Measurements from ENCODE around the gene SIRT1.
A peak's percentile ranks its signal among the peaks of the same experiment; 100 is the strongest.
"Not testable (repeated sequence)": the region's sequence is repeated elsewhere in the genome, so short reads cannot be mapped to it uniquely, and the experiment has no call there.

The SIRT1 gene

DNA sequence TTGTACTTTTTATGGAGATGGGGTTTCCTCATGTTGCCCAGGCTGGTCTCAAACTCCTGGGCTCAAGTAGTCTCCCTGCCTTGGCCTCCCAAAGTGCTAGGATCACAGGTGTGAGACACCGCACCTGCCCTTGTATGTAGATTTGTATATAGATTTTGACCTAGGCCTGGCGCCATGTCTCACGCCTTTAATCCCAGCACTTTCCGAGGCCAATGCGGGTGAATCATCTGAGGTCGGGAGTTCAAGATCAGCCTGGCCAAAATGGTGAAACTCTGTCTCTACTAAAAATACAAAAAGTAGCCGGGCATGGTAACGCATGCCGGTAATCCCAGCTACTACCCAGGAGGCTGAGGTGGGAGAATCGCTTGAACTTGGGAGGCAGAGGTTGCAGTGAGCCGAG is 7.0 kb upstream of the SIRT1 start:
- not testable (repeated sequence) for DNase-seq

DNA sequence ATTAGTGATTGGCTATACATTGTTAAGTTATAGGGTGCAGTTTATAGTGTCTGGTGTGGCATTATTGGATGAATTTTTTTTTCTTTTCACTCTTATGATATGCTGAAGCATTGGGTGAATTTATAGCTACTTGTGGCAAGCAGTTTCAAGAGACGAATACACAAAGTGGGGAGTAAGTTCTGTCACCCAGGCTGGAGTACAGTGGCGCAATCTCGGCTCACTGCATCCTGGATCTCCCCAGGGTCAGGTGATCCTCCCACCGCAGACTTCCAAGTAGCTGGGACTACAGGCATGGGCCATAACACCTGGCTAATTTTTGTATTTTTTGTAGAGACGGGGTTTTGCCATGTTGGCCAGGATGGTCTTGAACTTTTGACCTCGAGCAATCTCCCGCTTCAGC is 6.3 kb upstream of the SIRT1 start:
- no peak for DNase-seq

DNA sequence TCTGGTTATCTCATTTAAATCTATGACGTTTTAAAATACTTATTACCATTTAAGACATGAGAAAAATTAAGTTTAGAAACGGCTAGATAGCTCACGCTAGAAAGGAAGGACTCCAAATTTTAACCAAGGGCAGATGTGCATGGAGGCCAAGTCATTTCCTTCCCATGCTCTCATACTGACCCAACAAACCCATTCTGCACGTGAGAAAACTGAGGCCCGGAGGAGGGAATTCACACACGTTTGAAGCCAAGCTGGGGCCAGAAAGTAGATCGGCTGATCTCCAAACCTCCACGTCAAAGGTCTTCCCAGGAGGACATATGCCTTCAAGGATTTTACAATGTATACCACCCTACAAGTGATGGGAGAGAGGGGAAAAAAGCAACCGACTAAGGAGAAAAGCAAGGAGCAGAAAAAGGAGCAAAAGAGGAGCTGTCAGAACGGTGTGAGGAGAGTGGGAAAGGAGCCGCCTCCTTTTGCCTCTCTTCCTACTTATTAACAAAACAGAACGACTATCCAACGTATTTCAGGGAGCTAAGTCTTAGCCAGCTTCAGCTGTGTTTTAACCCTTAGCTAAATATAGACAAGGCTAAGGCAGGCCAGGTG is 645 bp upstream of the SIRT1 start:
- DNase-seq: no peak

DNA sequence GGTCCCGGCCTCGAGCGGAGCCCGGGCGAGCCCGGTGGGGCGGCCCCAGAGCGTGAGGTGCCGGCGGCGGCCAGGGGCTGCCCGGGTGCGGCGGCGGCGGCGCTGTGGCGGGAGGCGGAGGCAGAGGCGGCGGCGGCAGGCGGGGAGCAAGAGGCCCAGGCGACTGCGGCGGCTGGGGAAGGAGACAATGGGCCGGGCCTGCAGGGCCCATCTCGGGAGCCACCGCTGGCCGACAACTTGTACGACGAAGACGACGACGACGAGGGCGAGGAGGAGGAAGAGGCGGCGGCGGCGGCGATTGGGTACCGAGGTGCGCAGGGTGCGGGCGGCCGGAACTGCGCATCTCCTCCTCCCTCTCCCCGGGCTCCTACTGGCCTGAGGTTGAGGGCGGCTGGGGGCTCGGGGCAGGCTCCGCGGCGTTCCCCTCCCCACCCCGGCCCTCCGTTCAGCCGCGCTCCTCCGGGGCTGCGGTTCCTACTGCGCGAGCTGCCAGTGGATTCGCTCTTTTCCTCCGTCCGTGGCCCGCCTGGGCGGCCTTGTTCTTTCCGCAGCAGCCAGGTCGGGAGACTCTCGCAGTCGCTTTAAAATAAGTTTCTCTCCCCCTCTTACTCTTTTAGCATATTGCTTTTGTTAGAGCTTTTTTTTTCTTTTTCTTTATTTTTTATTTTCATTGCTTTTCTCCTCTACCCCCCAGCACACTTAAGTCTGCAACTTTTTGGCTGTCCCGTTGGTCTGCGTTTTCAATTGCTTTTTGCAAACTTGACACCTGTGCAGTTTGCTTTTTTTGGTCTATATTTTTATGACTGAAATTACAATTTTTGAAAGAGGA is 600 bp downstream of the SIRT1 start:
- peak; percentile 64 for DNase-seq

DNA sequence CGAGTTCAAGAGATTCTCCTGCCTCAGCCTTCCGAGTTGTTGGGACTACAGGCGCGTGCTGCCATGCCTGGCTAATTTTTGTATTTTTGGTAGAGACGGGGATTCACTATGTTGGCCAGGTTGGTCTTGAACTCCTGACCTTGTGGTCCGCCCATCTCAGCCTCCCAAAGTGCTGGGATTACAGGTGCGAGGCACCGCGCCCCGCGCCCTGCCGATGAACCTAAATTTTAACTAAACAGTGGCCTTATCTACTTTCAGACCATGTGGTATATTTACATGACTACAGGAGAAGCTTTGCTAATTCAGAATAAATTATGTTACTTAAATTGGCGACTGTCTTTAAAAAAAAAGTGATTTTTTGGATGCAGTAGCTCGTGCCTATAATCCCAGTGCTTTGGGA is 9.2 kb downstream of the SIRT1 start:
- DNase-seq: no peak

DNA sequence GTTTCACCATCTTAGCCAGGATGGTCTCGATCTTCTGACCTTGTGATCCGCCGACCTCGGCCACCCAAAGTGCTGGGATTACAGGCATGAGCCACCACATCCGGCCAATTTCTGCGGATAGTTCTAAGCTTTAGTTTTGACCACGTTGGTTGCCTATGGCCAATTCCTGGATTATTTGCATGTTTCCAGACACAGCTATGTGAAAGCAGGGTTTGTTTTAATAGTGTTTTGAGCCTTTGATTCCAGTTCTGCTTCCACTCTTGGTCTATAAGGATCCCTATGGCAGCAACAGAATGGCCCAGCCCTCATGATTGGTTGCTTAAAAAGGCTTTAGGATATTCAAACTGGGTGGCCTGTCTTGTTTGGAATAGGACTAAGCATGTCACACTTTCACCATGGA is 19.1 kb downstream of the SIRT1 start:
- no peak for DNase-seq

DNA sequence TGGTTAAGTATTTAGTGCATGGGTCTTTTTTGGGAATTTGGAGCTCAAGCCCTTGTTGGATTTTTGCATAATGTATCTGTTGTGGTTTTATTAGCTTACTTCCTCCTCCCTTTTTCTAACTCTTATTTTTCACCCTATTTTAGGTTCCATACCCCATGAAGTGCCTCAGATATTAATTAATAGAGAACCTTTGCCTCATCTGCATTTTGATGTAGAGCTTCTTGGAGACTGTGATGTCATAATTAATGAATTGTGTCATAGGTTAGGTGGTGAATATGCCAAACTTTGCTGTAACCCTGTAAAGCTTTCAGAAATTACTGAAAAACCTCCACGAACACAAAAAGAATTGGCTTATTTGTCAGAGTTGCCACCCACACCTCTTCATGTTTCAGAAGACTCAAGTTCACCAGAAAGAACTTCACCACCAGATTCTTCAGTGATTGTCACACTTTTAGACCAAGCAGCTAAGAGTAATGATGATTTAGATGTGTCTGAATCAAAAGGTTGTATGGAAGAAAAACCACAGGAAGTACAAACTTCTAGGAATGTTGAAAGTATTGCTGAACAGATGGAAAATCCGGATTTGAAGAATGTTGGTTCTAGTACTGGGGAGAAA is 28.0 kb downstream of the SIRT1 start:
- no peak for DNase-seq

DNA sequence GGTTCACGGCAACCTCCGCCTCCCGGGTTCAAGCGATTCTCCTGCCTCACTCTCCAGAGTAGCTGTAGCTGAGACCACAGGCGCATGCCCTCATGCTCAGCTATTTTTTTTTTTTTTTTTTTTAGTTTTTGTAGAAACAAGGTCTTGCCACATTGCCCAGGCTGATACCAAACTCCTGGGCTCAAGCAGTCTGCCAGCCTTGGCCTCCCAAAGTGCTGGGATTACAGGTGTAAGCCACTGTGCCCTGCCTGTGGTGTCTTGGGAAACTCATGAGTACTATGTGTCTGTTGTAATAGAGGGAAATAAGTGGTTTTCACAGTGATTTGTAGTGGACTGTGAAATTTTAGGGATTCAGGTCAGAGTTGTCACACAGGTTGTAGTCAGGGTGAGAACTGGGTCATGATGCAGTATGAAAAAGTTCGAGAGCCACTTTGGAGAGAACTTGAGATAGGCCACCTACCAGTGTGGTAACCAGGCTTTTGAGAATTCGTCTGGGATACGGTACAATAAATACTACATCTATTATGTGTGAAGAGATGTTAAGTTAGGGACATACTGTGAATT is 30.4 kb downstream of the SIRT1 start:
- DNase-seq: no peak

DNA sequence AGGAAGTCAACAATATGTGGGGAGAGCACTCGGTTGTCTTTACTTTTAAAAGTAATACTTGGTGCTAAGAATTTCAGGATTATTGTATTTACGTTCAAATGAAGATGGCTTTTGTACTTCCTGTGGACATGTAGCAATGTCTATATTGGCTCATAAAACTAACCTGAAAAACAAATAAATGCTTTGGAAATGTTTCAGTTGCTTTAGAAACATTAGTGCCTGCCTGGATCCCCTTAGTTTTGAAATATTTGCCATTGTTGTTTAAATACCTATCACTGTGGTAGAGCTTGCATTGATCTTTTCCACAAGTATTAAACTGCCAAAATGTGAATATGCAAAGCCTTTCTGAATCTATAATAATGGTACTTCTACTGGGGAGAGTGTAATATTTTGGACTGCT is 32.7 kb downstream of the SIRT1 start:
- DNase-seq: no peak

DNA sequence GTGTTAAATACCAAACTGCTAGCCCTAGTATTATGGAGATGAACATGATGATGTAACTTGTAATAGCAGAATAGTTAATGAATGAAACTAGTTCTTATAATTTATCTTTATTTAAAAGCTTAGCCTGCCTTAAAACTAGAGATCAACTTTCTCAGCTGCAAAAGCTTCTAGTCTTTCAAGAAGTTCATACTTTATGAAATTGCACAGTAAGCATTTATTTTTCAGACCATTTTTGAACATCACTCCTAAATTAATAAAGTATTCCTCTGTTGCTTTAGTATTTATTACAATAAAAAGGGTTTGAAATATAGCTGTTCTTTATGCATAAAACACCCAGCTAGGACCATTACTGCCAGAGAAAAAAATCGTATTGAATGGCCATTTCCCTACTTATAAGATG is 33.2 kb downstream of the SIRT1 start:
- DNase-seq: no peak

DNA sequence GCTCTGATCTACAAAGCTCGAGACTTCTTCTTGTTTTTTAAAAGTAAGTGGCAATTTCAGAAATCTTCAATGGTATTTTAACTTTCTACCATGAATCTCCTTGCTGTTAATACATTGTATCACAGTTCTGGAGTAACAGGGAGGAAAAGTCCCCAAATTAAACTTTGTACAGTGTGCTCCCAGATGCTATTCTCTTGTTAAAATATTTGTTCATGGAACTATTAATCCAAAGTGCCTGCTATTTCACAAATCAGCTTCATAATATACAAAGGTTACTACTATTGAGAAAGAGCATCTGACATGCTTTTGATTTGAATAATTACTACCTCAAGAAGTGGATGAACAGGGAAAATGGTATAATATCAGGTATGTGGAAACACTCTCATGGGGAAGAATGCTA is 36.6 kb downstream of the SIRT1 start:
- DNase-seq: no peak

DNA sequence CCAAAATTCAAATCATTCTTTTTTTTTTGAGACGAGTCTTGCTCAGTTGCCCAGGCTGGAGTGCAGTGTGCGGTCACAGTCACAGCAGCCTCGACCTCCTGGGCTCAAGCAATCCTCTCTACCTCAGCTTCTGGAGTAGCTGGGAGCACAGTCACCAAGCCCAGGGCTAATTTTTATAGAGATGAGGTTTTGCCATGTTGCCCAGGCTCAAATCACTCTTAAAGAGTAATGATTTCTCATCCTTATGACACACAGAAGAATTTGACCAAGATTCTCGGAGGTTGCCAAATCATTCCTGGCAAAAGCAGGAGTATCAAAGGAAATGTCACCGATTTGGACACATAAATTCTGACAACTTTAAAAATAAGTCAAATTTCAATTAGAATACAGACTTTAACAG is 39.1 kb downstream of the SIRT1 start:
- no peak for DNase-seq

DNA sequence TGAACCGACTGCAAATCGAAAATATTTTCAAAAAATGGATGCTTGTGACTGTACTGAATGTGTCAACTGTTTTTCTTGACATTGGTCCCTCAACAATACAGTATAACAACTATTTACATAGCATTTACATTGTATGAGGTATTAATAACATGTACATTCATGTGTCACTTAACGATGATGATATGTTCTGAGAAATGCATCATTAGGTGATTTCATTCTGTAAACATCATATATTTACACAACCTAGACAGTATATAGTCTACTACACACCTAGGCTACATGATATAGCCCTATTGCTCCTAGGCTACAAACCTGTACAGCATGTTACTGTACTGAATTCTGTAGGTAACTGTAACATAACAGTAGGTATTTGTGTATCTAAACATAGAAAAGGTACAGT is 39.7 kb downstream of the SIRT1 start:
- DNase-seq: no peak

DNA sequence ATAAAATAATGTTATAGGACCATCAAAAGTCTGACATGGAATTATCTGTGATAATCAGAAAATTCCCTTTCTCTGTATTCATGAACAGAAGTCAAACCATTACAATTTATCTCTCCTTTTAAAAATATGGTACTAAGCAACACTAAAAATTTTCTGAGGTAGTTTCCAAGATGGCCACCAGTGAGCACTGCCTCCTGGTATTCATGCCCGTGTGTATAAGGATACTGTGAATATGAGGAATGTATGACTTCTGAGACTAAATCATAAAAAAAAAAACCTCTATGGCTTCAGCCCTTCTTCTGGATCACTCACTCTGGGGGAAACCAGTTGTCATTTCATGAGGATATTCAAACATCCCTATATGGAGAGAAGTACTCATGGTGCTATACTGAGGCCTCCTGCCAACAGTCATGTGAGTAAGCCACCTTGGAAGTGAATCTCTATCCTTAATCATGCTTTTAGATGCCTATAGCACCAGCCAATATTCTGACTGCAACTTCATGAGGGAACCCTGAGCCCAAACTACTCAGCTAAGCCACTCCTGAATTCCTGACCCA is 41.1 kb downstream of the SIRT1 start:
- DNase-seq: no peak

DNA sequence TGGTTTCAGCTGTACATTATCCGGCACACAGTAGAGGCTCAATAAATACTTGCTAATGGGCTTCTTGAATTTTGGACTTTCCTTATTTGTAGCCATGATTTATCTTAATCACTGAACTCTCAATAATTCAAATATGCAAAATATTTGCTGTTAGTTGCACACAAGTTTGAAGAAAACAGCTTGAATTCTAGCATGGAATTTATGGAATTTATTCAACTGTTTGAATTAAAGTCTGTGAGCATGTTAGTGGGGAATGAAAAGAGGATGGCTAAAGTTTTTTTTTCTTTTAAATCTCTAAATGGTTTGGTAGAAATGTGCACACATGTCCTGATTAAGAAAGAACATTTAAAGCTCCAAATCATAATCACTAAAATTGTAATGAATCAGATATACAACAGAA is 42.5 kb downstream of the SIRT1 start:
- DNase-seq: no peak

DNA sequence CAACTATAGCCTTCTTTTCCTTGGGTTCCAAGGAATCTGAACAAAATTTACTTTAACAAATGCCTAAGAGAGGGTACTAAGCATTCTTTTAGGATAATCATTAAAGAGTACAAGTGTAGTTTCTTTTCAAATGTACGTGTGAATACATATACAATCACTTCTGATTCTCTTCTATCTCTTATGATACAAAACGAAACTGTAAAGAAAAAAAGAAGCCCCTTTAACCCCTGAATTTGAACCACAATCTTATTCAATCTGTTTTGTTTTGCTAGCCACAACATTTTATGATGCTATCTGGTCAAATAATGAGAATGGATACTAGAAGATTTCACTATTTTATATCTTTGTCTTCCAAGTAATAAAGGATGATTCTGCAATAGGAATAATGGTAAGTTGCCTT is 48.7 kb downstream of the SIRT1 start:
- DNase-seq: no peak

DNA sequence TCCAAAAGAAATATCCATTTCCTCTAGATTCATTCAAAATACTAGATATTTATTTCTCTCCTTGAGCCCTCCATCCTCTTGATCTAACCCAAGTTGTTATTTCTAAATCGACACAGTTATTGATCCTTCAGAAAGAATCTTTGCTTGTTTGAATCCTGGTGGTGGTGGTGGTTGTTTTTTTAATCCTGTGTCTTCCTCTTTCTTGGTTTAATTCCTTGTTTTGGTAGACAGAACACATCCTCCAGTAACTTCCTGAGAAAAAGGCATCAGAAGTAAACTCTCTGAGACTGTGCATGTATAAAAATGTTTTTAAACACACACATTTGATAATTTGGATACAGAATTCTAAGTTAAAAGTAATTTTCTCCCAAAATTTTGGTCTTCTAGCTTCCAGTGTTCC is 49.9 kb downstream of the SIRT1 start:
- no peak for DNase-seq

DNA sequence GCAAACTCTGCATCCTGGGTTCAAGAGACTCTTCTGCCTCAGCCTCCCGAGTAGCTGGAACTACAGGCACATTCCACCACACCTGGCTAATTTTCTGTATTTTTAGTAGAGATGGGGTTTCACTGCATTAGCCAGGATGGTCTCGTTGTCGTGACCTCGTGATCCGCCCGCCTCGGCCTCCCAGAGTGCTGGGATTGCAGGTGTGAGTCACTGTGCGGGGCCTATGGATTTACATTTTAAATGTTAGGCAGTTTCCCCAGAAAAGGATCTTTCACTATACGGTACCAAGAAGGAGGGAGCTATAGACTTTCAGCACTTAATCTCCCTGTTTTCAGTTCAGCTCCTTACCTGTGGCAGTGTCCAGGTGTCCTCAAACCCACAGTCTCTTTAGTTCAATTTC is 50.8 kb downstream of the SIRT1 start:
- no peak for DNase-seq

DNA sequence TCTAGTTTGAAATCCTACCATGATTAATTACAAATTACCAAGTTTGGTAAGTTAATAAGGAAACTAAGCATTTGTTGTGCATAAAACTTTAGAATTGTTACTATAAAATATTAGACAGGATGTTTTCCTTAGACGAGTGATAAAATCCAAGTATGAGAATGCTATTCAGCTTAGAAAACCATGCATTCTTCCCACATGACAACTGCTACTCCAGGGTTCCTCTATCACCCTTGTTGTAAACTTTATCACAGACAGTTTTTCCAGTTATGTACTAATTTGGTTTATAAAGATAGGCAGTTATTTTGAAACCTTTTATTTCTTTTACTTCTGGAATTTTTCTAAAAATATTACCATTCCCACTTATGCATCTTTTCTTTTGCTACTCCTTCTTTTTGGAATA is 52.0 kb downstream of the SIRT1 start:
- no peak for DNase-seq

DNA sequence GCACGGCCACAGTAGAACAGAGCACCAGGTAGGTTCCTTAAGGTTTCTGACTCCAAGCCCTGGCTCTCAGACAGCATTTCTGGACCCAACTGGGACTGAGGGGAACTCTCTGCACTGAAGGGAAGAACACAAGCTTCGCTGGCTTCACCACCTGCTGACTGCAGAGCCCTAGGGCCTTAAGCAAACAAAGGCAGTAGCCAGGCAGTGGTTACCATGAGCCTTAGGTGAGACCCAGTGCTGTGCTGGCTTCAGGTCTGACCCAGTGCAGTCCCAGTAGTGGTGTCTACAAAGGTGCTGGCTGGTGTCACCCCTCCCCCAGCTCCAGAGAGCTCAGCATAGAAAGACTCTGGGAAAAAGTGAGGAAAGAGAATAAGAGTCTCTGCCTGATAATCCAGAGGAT is 59.5 kb downstream of the SIRT1 start:
- no peak for DNase-seq

DNA sequence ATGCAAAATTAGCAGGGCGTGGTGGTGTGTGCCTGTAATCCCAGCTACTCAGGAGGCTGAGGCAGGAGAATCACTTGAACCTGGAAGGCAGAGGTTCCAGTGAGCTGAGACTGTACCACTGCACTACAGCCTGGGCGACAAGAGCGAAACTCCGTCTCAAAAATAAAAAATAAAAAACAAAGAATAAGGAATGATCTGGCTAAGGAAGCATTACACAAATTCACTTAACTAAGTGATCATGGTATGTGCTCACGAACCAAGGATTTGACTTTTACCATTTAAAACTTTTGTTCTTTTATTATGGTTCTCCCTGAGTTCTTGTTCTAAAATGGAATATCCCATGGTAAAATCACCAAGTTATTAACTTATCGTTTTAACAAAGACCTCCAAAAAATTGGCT is 71.2 kb downstream of the SIRT1 start:
- DNase-seq: no peak

DNA sequence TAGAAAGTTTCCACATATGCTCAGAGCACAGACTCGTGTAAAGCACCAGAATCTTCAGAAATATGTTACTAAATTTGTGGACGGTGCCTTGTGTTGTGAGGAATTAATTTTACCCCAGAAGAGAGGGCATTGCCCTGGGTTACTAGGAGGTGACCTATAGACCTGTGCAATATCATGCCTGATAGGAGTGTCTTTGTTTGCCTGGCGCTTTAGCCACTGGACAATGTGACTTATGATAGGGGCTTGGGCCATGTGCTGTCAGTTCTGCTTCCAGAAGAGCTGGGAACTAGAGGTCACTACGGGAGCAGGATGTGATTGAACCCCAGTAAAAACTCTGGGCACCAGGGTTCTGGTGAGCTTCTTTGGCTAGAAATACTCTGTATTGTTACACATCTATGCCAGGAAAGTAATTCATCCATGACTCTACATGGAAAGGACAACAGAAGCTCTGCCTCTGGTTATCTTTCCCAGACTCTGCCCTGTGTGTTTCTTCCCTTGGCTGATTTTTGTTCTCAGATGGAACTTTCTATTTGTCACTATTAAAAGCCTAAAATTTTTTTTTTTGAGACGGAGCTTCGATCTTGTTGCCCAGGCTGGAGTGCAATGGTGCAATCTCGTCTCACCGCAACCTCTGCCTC is 75.5 kb downstream of the SIRT1 start:
- DNase-seq: no peak

DNA sequence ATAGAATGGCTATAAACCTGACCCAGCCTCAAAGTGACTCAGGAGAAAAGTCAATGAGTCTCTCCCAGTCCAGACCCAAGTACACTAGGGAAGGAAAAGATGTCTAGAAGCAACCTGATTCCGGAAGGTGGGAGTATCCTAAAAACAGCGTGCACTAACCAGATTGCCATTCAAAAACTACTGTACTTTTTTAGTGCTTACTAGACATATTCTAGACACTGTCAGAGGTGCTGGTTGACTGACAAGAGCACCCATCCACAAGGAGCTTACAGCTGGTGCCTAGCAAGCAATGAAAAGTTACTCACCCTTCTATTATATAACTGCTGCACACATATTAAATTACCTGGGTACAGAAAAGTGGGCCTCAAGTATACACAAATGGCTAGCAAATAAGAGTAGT is 81.0 kb downstream of the SIRT1 start:
- DNase-seq: no peak

Data from NCI-H1105 (cell line).